ENCODE results near the gene TIAM1. TPM values are rescaled to one million over a fixed set of nuclear protein-coding genes. Genes with fewer than 3 reads are reported as not detected.

TIAM1 gene
- total RNA-seq, 1 experiment from 2014 or later: 18.8 TPM

DNA sequence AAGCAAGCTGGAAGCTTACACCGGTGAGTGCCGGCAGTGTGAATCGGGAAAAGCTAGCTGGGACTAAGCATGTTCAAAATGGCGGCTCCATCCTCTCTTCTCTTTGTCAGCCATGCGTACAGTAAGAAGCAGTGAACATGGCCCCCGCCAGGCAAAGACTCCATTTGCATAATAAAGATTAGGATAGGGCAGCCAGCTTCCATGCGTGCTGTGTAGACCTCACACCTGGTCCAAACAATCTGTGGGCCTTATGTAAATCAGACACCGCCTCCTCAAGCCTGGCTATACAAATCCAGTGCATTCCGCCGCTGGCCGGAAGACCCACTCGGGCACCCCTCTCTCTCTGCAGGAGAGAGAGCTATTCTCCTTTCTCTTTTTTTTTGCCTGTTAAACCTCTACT lies 150.3 kb downstream of the TIAM1 start:
- Histone ChIP-seq H3K27me3 (ENCODE audit: control insufficient read depth, insufficient read depth, low read length) (no peaks in the 10 kb centered on the region), H3K4me3 (ENCODE audit: insufficient read depth, low read depth, low read length) (no peak overlapping the region), H3K36me3 (replicated peaks; ENCODE audit: control insufficient read depth, insufficient read depth, low read length) (no peaks in the 10 kb centered on the region; the same call in 1 of the 2 replicates)
- no peak for DNase-seq

DNA sequence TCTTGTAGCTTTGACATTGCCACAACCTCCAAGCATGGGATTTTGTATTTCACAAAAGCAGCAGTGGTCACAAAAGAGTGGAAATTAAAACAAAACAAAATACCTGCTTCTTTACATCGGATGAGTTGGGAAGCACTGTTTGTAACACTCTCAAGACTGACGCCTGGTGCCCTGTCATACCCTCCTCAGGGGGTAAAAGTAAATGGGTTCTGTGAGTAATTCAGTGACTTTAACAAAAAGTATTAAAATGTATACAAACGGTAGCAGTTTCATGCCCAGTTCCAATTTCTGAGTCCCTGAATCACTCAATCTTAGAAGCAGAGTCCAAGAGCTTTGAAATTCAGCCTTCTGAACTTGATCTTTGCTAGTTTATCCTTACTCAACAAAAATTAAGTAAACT lies 152.5 kb downstream of the TIAM1 start:
- H3K27me3 ChIP-seq (ENCODE audit: control insufficient read depth, insufficient read depth, low read length): no peaks in the 10 kb centered on the region
- no peak overlapping the region for H3K4me3 ChIP-seq (ENCODE audit: insufficient read depth, low read depth, low read length)
- no peaks in the 10 kb centered on the region; the same call in 1 of the 2 replicates for H3K36me3 ChIP-seq (replicated peaks; ENCODE audit: control insufficient read depth, insufficient read depth, low read length)

GRCh38 chr21:31190516-31190915 lies 153.5 kb downstream of the TIAM1 start:
- no peak for DNase-seq
- Histone ChIP-seq H3K4me3 (ENCODE audit: insufficient read depth, low read depth, low read length) (no peak overlapping the region), H3K36me3 (replicated peaks; ENCODE audit: control insufficient read depth, insufficient read depth, low read length) (no peaks in the 10 kb centered on the region; the same call in 1 of the 2 replicates), H3K27me3 (ENCODE audit: control insufficient read depth, insufficient read depth, low read length) (no peaks in the 10 kb centered on the region)

More for the DNA sequence above, 152.5 kb downstream of the TIAM1 start:
- DNase-seq: no peak

DNA sequence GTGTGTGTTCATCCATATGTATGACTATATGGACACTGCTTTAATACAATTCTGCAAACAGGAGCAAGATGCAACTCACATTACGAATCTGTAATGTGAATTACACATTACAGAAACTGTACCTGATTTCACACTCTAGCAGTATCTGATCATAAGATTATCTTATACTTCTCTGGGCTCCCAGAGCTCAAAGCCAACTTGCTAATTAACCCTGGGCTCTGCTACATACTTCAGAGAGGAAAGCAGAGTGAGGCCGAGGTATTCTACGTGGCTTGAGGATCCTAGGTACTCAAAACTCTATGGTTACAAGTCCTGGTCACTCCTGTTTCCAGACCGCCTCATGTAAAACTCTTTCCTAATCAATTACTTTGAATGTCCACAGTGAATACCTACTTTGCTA lies 156.6 kb downstream of the TIAM1 start:
- H3K36me3 ChIP-seq (replicated peaks; ENCODE audit: control insufficient read depth, insufficient read depth, low read length): no peaks in the 10 kb centered on the region; the same call in 1 of the 2 replicates
- DNase-seq: no peak
- no peaks in the 10 kb centered on the region for H3K27me3 ChIP-seq (ENCODE audit: control insufficient read depth, insufficient read depth, low read length)
- no peak overlapping the region for H3K4me3 ChIP-seq (ENCODE audit: insufficient read depth, low read depth, low read length)

DNA sequence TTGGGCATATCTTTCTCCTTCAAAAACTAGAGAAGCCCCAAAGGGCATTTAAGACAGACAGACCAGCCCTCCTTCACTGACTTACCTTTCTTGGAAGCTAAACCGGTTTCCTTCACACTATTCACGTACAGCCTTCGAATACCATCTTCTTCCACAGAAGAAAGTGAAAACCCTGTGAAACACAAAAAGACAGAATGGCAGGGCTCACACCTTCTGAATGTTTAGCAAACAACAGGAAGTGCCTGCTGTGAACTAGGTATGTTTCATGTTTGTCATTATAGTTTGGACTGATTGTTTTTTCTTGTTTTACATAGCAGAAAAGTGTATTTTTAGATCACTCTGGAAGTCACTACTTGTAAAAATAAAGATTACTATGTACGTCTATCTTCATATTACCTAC lies 157.1 kb downstream of the TIAM1 start:
- H3K36me3 ChIP-seq (replicated peaks; ENCODE audit: control insufficient read depth, insufficient read depth, low read length): no peaks in the 10 kb centered on the region
- H3K27me3 ChIP-seq (ENCODE audit: control insufficient read depth, insufficient read depth, low read length): no peaks in the 10 kb centered on the region
- DNase-seq: no peak
- no peak overlapping the region for H3K4me3 ChIP-seq (ENCODE audit: insufficient read depth, low read depth, low read length)

DNA sequence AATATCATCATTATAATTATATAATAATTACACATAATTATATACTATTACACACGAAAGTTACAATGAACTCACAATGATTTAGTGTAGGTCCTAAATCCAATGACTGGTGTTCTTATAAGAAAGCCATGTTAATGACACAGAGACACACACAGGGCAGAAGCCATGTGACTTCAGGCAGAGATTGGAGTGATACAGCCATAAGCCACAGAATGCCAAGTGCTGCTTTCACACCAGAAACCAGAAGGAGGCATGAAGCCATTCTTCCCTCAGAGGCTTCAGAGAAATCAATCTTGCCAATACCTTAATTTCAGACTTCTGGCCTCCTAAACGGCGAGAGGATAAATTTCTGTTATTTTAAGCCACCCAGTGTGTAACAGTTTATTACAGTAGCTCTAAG lies 158.4 kb downstream of the TIAM1 start:
- Histone ChIP-seq H3K4me3 (ENCODE audit: insufficient read depth, low read depth, low read length) (no peak overlapping the region), H3K36me3 (replicated peaks; ENCODE audit: control insufficient read depth, insufficient read depth, low read length) (no peaks in the 10 kb centered on the region), H3K27me3 (ENCODE audit: control insufficient read depth, insufficient read depth, low read length) (no peaks in the 10 kb centered on the region)
- no peak for DNase-seq

DNA sequence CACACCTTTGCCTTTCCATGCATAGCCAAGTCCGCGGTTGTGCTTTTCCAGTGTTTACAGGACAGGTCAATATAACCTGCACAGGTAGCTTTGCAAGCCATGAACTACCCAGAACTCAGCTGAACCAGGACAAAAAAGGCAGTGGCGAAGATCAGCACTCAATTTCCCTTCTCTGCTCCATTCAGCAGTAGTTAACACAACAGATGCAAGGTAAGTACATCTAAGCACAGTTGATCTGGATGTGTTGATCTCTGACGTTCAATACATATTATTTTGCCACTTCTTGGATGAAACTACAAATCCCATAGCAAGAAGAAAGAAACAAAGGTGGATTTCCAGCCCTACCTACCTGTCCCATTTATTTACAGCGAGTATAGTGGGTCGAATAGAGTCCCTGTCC lies 159.2 kb downstream of the TIAM1 start:
- no peaks in the 10 kb centered on the region for H3K27me3 ChIP-seq (ENCODE audit: control insufficient read depth, insufficient read depth, low read length)
- H3K36me3 ChIP-seq (replicated peaks; ENCODE audit: control insufficient read depth, insufficient read depth, low read length): no peaks in the 10 kb centered on the region
- no peak for DNase-seq
- H3K4me3 ChIP-seq (ENCODE audit: insufficient read depth, low read depth, low read length): no peak overlapping the region

DNA sequence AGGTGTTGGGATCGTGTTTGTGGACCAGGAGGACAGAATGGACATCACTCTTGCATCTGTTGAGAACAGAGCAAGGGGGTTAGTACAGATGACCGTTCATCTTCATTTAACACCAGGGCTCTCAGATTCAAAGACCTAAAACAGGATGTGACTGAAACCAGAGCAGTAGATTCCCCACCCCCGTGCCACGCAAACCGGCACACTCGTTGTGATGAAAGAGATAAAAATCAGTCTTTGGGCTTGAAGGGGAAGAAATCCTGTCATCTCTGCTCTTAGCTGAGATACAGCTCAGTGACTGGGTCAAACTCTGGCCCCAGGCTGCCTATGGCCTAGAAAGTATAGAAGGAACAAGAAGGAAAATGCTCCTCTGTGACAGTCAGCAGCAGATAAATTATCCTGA lies 159.6 kb downstream of the TIAM1 start:
- Histone ChIP-seq H3K4me3 (ENCODE audit: insufficient read depth, low read depth, low read length) (no peak overlapping the region), H3K27me3 (ENCODE audit: control insufficient read depth, insufficient read depth, low read length) (no peaks in the 10 kb centered on the region), H3K36me3 (replicated peaks; ENCODE audit: control insufficient read depth, insufficient read depth, low read length) (no peaks in the 10 kb centered on the region)
- no peak for DNase-seq

- Histone ChIP-seq H3K4me3 (ENCODE audit: insufficient read depth, low read depth, low read length) (no peak overlapping the region), H3K27me3 (ENCODE audit: control insufficient read depth, insufficient read depth, low read length) (no peaks in the 10 kb centered on the region), H3K36me3 (replicated peaks; ENCODE audit: control insufficient read depth, insufficient read depth, low read length) (no peaks in the 10 kb centered on the region)
- DNase-seq: no peak
Observed at GRCh38 chr21:31182231-31183140, 161.6 kb downstream of the TIAM1 start.

GRCh38 chr21:31181082-31181750 lies 162.8 kb downstream of the TIAM1 start:
- no peaks in the 10 kb centered on the region for H3K36me3 ChIP-seq (replicated peaks; ENCODE audit: control insufficient read depth, insufficient read depth, low read length)
- no peaks in the 10 kb centered on the region for H3K27me3 ChIP-seq (ENCODE audit: control insufficient read depth, insufficient read depth, low read length)
- DNase-seq: no peak
- no peak overlapping the region for H3K4me3 ChIP-seq (ENCODE audit: insufficient read depth, low read depth, low read length)

DNA sequence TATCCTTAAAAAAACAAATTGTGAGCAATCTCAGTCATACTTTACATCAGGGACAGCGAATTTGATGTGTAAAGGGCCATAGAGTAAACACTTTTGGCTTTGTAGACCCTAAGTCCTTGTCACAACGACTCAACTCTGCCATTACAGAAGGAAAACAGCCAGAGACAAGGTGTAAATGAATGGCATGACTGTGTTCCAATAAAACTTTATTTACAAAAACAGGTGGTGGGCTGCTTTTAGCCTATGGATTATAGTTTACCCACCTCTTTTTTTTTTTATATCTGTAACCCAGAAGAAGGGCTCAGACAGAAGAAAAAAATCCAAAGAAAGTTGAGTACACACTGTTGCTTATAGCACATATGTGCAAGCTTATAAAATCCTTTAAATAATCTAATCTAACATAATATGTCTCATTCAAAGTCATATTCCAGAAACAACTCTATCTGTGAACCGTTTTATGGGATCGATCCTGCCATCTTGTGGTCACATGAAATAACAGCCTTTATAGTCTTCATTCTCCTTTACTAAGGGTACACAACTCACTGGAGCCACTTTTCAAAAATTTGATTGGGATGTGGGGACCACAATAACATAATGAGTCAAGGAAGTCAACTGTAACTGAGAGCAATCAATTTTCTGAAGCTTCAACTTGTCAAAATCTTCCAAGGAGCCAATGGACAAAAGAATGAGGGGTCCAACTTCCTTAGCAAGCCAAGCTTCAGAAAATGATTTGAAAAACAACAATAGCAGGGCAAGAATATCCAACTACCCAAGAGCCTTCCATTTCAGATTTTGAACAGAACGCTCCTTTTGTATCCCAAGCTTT lies 163.6 kb downstream of the TIAM1 start:
- Histone ChIP-seq H3K36me3 (replicated peaks; ENCODE audit: control insufficient read depth, insufficient read depth, low read length) (no peaks in the 10 kb centered on the region), H3K27me3 (ENCODE audit: control insufficient read depth, insufficient read depth, low read length) (no peaks in the 10 kb centered on the region), H3K4me3 (ENCODE audit: insufficient read depth, low read depth, low read length) (no peak overlapping the region)
- DNase-seq: peak; percentile 43

GRCh38 chr21:31176725-31177124 lies 167.3 kb downstream of the TIAM1 start:
- H3K36me3 ChIP-seq (replicated peaks; ENCODE audit: control insufficient read depth, insufficient read depth, low read length): no peaks in the 10 kb centered on the region
- H3K27me3 ChIP-seq (ENCODE audit: control insufficient read depth, insufficient read depth, low read length): no peaks in the 10 kb centered on the region
- DNase-seq: no peak
- no peak overlapping the region for H3K4me3 ChIP-seq (ENCODE audit: insufficient read depth, low read depth, low read length)

- DNase-seq: no peak
- no peaks in the 10 kb centered on the region for H3K36me3 ChIP-seq (replicated peaks; ENCODE audit: control insufficient read depth, insufficient read depth, low read length)
- no peaks in the 10 kb centered on the region for H3K27me3 ChIP-seq (ENCODE audit: control insufficient read depth, insufficient read depth, low read length)
- H3K4me3 ChIP-seq (ENCODE audit: insufficient read depth, low read depth, low read length): no peak overlapping the region
Observed at GRCh38 chr21:31176080-31176551, 167.9 kb downstream of the TIAM1 start.

DNA sequence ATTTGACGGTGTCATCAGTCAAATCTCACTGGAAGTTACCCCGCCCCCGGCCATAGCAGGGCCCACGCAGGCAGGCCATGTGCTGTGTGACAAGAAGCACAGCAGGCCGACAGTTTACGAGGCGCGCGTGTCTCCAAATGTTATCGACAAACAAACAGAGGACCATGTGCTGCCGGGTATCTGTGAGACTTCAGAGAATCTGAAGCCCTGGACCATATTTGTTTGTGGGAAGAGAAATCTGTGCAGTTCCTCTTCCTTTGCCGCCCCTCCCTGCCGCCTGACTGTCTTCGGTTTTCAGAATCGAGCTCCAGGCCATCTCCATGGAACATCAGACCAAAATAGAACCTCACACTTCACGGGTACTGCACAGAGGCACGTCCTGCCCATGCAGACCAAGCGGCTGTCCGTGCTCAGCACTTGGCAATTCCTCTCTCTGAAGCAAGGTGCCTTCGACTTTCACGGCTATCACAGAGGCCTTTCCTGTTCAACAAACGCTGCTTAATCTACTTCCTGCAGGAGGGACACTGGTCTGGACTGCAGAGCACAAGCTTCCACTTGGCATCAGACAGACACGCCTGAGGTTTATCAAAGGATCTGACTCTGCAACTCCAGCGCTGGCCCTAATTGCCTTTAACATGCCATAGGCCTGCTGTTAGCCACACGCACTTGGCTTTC lies 170.0 kb downstream of the TIAM1 start:
- DNase-seq: no peak
- H3K4me3 ChIP-seq (ENCODE audit: insufficient read depth, low read depth, low read length): no peak overlapping the region
- no peaks in the 10 kb centered on the region for H3K27me3 ChIP-seq (ENCODE audit: control insufficient read depth, insufficient read depth, low read length)
- no peaks in the 10 kb centered on the region for H3K36me3 ChIP-seq (replicated peaks; ENCODE audit: control insufficient read depth, insufficient read depth, low read length)

Measured in H7 (cell line).